Stomach (tissue), 19 donors: ENCODE data around the gene MICAL3. TPM values are rescaled to one million over a fixed set of nuclear protein-coding genes. Genes with fewer than 3 reads are reported as not detected.
"Not testable (repeated sequence)": the region's sequence is repeated elsewhere in the genome, so short reads cannot be mapped to it uniquely, and the experiment has no call there.

ENCODE experiments used
- DNase-seq, 2 donors: peaks; one replicate each; pipeline versions ENCODE4 v3.0.0 to v3.0.0-alpha.2; 2013 to 2019
- H3K27ac ChIP-seq, 5 donors: fragments of 200-600 bp in 4 of 5; sonication (generic) in 4 of 5; one replicate each; pipeline ENCODE4 v1.5.1; 2013 to 2019; ENCODE audit warnings: mild to moderate bottlenecking in 1 of 5, moderate library complexity in 1 of 5
- H3K27me3 ChIP-seq, 3 donors: fragments of 200-600 bp; sonication (generic); one replicate each; pipeline ENCODE4 v1.5.1; 2017 to 2019; ENCODE audit warnings: mixed run types in 1 of 3
- H3K36me3 ChIP-seq, 4 donors: fragments of 200-600 bp; sonication (generic); 1 replicate in 3 of 4; 2 replicates in 1 of 4; pipeline ENCODE4 v1.5.1; 2016 to 2019
- H3K4me1 ChIP-seq, 4 donors: fragments of 200-600 bp; sonication (generic); one replicate each; pipeline ENCODE4 v1.5.1; 2016 to 2019
- H3K4me3 ChIP-seq, 4 donors: fragments of 200-600 bp; sonication (generic) in 3 of 4; one replicate each; pipeline ENCODE4 v1.5.1; 2016 to 2019; ENCODE audit warnings: mild to moderate bottlenecking in 1 of 4
- H3K9me3 ChIP-seq, 4 donors: fragments of 200-600 bp; sonication (generic); one replicate each; pipeline ENCODE4 v1.5.1; 2016 to 2019
- CTCF ChIP-seq, 7 experiments: fragments of 450-650 bp in 4 of 7; fragments of 200-600 bp in 3 of 7; sonication (generic) in 3 of 7; IDR thresholded peaks; one replicate each; pipeline ENCODE4 v1.5.1; 2016 to 2019; ENCODE audit warnings: antibody characterized with exemption in 7 of 7, control low read depth in 2 of 7, mild to moderate bottlenecking in 1 of 7
- EP300 ChIP-seq: sonication (generic); formaldehyde crosslinking; IDR thresholded peaks from one replicate; pipeline ENCODE4 v1.6.1; 2017; ENCODE audit warnings: antibody characterized with exemption
- POLR2A ChIP-seq, 4 donors: fragments of 450-650 bp; IDR thresholded peaks; one replicate each; pipeline ENCODE4 v1.6.1; 2016; ENCODE audit warnings: antibody characterized with exemption in 4 of 4, control low read depth in 2 of 4, mild to moderate bottlenecking in 1 of 4, moderate library complexity in 1 of 4
- POLR2AphosphoS5 ChIP-seq, 3 donors: sonication (generic); formaldehyde crosslinking; IDR thresholded peaks; one replicate each; pipeline ENCODE4 v1.6.1; 2016; ENCODE audit warnings: antibody characterized with exemption in 3 of 3
- WGBS, 5 donors: extraction: QIAGEN DNeasy Blood & Tissue Kit in 3 of 5; methylation state at CpG; one replicate each; pipeline versions ENCODE4 v1.1.5 to v1.1.7; 2013 to 2018; 5-methylcytosine and 5-hydroxymethylcytosine counted together
- intact Hi-C: fragments of 100-400 bp; cut with DNase I; formaldehyde crosslinking; loops from one replicate; pipeline ENCODE4 v1.15.1; 2023; ENCODE audit warnings: low total_unique reads
- long read RNA-seq, 10 donors: transcript quantifications; one replicate each; lab custom pipeline, GENCODE V29; 2026
- polyA plus RNA-seq, 3 donors: library from polyadenylated mRNA; stranded (reverse); fragments of 200-250 nt; gene quantifications; one replicate each; pipeline ENCODE4 v1.2.3, GENCODE V29; 2013
- total RNA-seq, 5 donors: library from RNA; depleted of rRNA; stranded (reverse); fragments of >200 nt; gene quantifications; one replicate each; pipeline versions ENCODE4 v1.1.0 to v1.2.3, GENCODE V29; 2014 to 2016
- donor health status: healthy with polysubstance abuse.
- donor health status: Bipolar disorder and iron deficiency.
- donor health status: healthy.

The MICAL3 gene
- total RNA-seq: 100 to 1,000 TPM in 1 of 5 donors, 10 to 100 TPM in 4; 17.5 to 130 (median 37.3) TPM
- 1 to 10 TPM; 3.5 to 5.1 (median 4.9) TPM for polyA plus RNA-seq
- long read RNA-seq, donor 1: 0 reads
- long read RNA-seq, donor 2: 0 reads
- long read RNA-seq, donor 3: 0 reads
- long read RNA-seq, donor 4: 0 reads
- long read RNA-seq, donor 5, partial matches to known transcripts: 0 of 1 reads
- long read RNA-seq, donor 5, other reads (novel, unspliced or antisense): 0 of 1 reads
- long read RNA-seq, donor 6, partial matches to known transcripts: 0 of 1 reads
- long read RNA-seq, donor 6, other reads (novel, unspliced or antisense): 0 of 1 reads
- long read RNA-seq, donor 7, partial matches to known transcripts: 0 of 1 reads
- long read RNA-seq, donor 7, other reads (novel, unspliced or antisense): 0 of 1 reads
- long read RNA-seq, donor 8, partial matches to known transcripts: 0 of 1 reads
- long read RNA-seq, donor 8, other reads (novel, unspliced or antisense): 0 of 1 reads
- long read RNA-seq, donor 9: 0 reads
- long read RNA-seq, donor 10: 0 reads

- Histone ChIP-seq H3K9me3 (no peaks in the 10 kb centered on the region), H3K36me3 (no peaks in the 10 kb centered on the region), H3K4me1 (peaks cover 8 to 28% (median 26%) of the 10 kb centered on the region in 4 donors), H3K27me3 (peaks cover 0 to 26% (median 0%) of the 10 kb centered on the region in 3 donors), H3K27ac (peak within 1 kb of the TSS; percentile 62 to 87 (median 69)), H3K4me3 (peak within 1 kb of the TSS; percentile 59 to 82 (median 68))
- 1 to 3% (median 1%) methylated on average over 43 to 56 of the region's 56 CpGs for WGBS, 5 donors
- DNase-seq: peak; percentile 69 to 90
- intact Hi-C loops: no loop called here
- TF ChIP-seq EP300: no peak
- TF ChIP-seq CTCF (IDR thresholded peaks at IDR 0.05): peak in 4 of 7 experiments; percentile 10 to 67 (median 40)
- peak in 1 of 3 donors; percentile 4 for TF ChIP-seq POLR2AphosphoS5 (IDR thresholded peaks at IDR 0.05)
Observed at GRCh38 chr22:18024276-18024939, at the start of gene MICAL3. MICAL3 (minus strand) TSS chr22:18024561; CDS start chr22:17906812, 117,749 bp downstream.

- H3K27ac ChIP-seq: peak overlapping the region in 1 of 5 donors; percentile 89
- not testable (repeated sequence) for H3K36me3 ChIP-seq, H3K9me3 ChIP-seq, H3K4me3 ChIP-seq, DNase-seq, H3K27me3 ChIP-seq
- intact Hi-C loops: loop anchor here (5.0 to 10.0 kb wide), 2 partner anchors 79 to 247 kb away; no protein-coding TSS in a partner anchor
- H3K4me1 ChIP-seq: peaks cover 15 to 34% (median 25%) of the 10 kb centered on the region in 4 donors
- WGBS, 5 donors: 86 to 94% (median 91%) methylated on average over 4 of the region's 4 CpGs
Observed at GRCh38 chr22:18073927-18074326, 49.6 kb upstream of the MICAL3 start.

- no peak for DNase-seq
- intact Hi-C loops: loop anchor here (5.0 to 10.0 kb wide), 2 partner anchors 79 to 246 kb away; no protein-coding TSS in a partner anchor
- 72 to 83% (median 76%) methylated on average over 2 of the region's 2 CpGs for whole genome bisulfite sequencing, 5 donors
- H3K9me3 ChIP-seq: no peaks in the 10 kb centered on the region
- no peaks in the 10 kb centered on the region for H3K36me3 ChIP-seq
- peaks cover 11 to 34% (median 22%) of the 10 kb centered on the region in 4 donors for H3K4me1 ChIP-seq
- no peak overlapping the region for H3K27ac ChIP-seq
- no peak overlapping the region for H3K4me3 ChIP-seq
- H3K27me3 ChIP-seq: no peaks in the 10 kb centered on the region
- TF ChIP-seq CTCF (IDR thresholded peaks at IDR 0.05): no peak
- TF ChIP-seq POLR2A (IDR thresholded peaks at IDR 0.05): no peak
- TF ChIP-seq POLR2AphosphoS5 (IDR thresholded peaks at IDR 0.05): no peak
- no peak for TF ChIP-seq EP300
Observed at GRCh38 chr22:18073467-18073866, 49.1 kb upstream of the MICAL3 start.

- H3K4me1 ChIP-seq: peaks cover 7 to 28% (median 20%) of the 10 kb centered on the region in 4 donors
- no peak overlapping the region for H3K27ac ChIP-seq
- intact Hi-C loops: loop anchor here (5.0 to 10.0 kb wide), 2 partner anchors 77 to 245 kb away; no protein-coding TSS in a partner anchor
- DNase-seq: no peak
- WGBS, 5 donors: 68 to 91% (median 83%) methylated on average over 1 of the region's 1 CpG
- H3K36me3 ChIP-seq: no peaks in the 10 kb centered on the region
- TF ChIP-seq EP300 (no peak), CTCF (IDR thresholded peaks at IDR 0.05) (no peak), POLR2AphosphoS5 (IDR thresholded peaks at IDR 0.05) (no peak), POLR2A (IDR thresholded peaks at IDR 0.05) (no peak)
- H3K4me3 ChIP-seq: no peak overlapping the region
- H3K9me3 ChIP-seq: no peaks in the 10 kb centered on the region
- no peaks in the 10 kb centered on the region for H3K27me3 ChIP-seq
Observed at GRCh38 chr22:18071968-18072310, 47.6 kb upstream of the MICAL3 start.

GRCh38 chr22:18071307-18071967 is 47.1 kb upstream of the MICAL3 start:
- H3K9me3 ChIP-seq, DNase-seq, H3K27ac ChIP-seq, H3K36me3 ChIP-seq, H3K4me3 ChIP-seq, H3K27me3 ChIP-seq: not testable (repeated sequence)
- peaks cover 2 to 28% (median 15%) of the 10 kb centered on the region in 4 donors for H3K4me1 ChIP-seq
- WGBS, 5 donors: 87 to 91% (median 89%) methylated on average over 7 of the region's 7 CpGs
- intact Hi-C loops: loop anchor here (5.0 to 10.0 kb wide), 2 partner anchors 77 to 244 kb away; no protein-coding TSS in a partner anchor
